Fibroblast of lung (primary cell): ENCODE results near the gene LCLAT1. TPM values are rescaled to one million over a fixed set of nuclear protein-coding genes. Genes with fewer than 3 reads are reported as not detected.
A peak's percentile ranks its signal among the peaks of the same experiment; 100 is the strongest.

ENCODE experiments used
- DNase-seq, 2 donors: peaks; one replicate each; pipeline versions ENCODE4 v3.0.0 to v3.0.0-alpha.2; 2010; ENCODE audit warnings: low read depth in 2 of 2
- H2AFZ ChIP-seq: 2 replicates; pipeline ENCODE4 v1.5.1; 2012; ENCODE audit warnings: low read length, control low read depth, inconsistent platforms
- H3K27ac ChIP-seq: 2 replicates; pipeline ENCODE4 v1.5.1; 2011; ENCODE audit warnings: low read length, control low read depth; ENCODE audit not compliant: insufficient read depth
- H3K27me3 ChIP-seq: 2 replicates; pipeline ENCODE4 v1.5.1; 2011; ENCODE audit warnings: mild to moderate bottlenecking, low read length; ENCODE audit not compliant: control insufficient read depth, insufficient read depth
- H3K36me3 ChIP-seq: 2 replicates; pipeline ENCODE4 v1.5.1; 2011; ENCODE audit warnings: low read length; ENCODE audit not compliant: control insufficient read depth, insufficient read depth
- H3K4me1 ChIP-seq: 2 replicates; pipeline ENCODE4 v1.5.1; 2011; ENCODE audit warnings: low read length; ENCODE audit not compliant: control insufficient read depth, insufficient read depth; ENCODE audit errors: extremely low read depth
- H3K4me2 ChIP-seq: 2 replicates; pipeline ENCODE4 v1.5.1; 2011; ENCODE audit warnings: low read length, control low read depth; ENCODE audit not compliant: insufficient read depth; ENCODE audit errors: extremely low read depth
- H3K4me3 ChIP-seq, 4 experiments: fragments of 200-600 bp in 1 of 4; sonication (generic) in 1 of 4; replicated peaks in 1 of 4; 2 replicates each; pipeline ENCODE4 v1.5.1; 2011 to 2016; ENCODE audit warnings: low read length in 4 of 4, low read depth in 3 of 4, mild to moderate bottlenecking in 3 of 4, control low read depth in 2 of 4, inconsistent platforms in 1 of 4, mixed read lengths in 1 of 4; ENCODE audit not compliant: insufficient read depth in 1 of 4; ENCODE audit errors: control extremely low read depth in 1 of 4
- H3K79me2 ChIP-seq: 2 replicates; pipeline ENCODE4 v1.5.1; 2012; ENCODE audit warnings: mild to moderate bottlenecking, low read length, inconsistent platforms; ENCODE audit not compliant: control insufficient read depth, insufficient read depth
- H3K9ac ChIP-seq: 2 replicates; pipeline ENCODE4 v1.5.1; 2011; ENCODE audit warnings: mild to moderate bottlenecking, low read length, control low read depth; ENCODE audit not compliant: insufficient read depth
- H3K9me3 ChIP-seq: 2 replicates; pipeline ENCODE4 v1.5.1; 2012; ENCODE audit warnings: low read depth, low read length; ENCODE audit not compliant: control insufficient read depth, insufficient read depth
- H4K20me1 ChIP-seq: 2 replicates; pipeline ENCODE4 v1.5.1; 2011; ENCODE audit warnings: low read length; ENCODE audit not compliant: control insufficient read depth, insufficient read depth; ENCODE audit errors: extremely low read depth
- CTCF ChIP-seq, 2 donors: IDR thresholded peaks in 1 of 2; conservative IDR thresholded peaks in 1 of 2; 1 replicate in 1 of 2; 2 replicates in 1 of 2; pipeline ENCODE4 v1.5.1; 2011 to 2012; ENCODE audit warnings: low read length in 2 of 2, control low read depth in 1 of 2, inconsistent platforms in 1 of 2, low read depth in 1 of 2, mild to moderate bottlenecking in 1 of 2
- EZH2 ChIP-seq: IDR thresholded peaks from 2 replicates; pipeline ENCODE4 v1.5.1; 2012; ENCODE audit warnings: low read length, control low read depth, mild to moderate bottlenecking; ENCODE audit errors: missing control alignments
- polyA plus RNA-seq, 2 donors: library from polyadenylated mRNA; depleted of rRNA in 1 of 2; stranded (reverse) in 1 of 2; unstranded in 1 of 2; fragments of >200 nt; gene quantifications; 2 replicates each; pipeline ENCODE4 v1.2.1, GENCODE V29; 2011 to 2012; ENCODE audit warnings: missing spikeins in 1 of 2
- total RNA-seq: library from RNA; depleted of rRNA; stranded (reverse); fragments of >200 nt; gene quantifications from 2 replicates; pipeline ENCODE4 v1.2.1, GENCODE V29; 2014

The LCLAT1 gene
- total and polyA plus RNA-seq, 2 donors (not counting 1 experiment from before 2014, with no cell fraction given): 43.3 to 45.9 TPM

GRCh38 chr2:30424231-30424630, 22.8 kb upstream of the LCLAT1 start:
- Histone ChIP-seq H3K4me2 (no peak overlapping the region), H3K27me3 (no peaks in the 10 kb centered on the region), H3K27ac (no peak overlapping the region), H3K36me3 (no peaks in the 10 kb centered on the region), H3K79me2 (no peaks in the 10 kb centered on the region), H3K9ac (no peak overlapping the region), H3K9me3 (no peaks in the 10 kb centered on the region), H3K4me1 (peaks cover 18% of the 10 kb centered on the region), H4K20me1 (no peaks in the 10 kb centered on the region), H3K4me3 (no peak overlapping the region), H2AFZ (no peak overlapping the region)
- no peak for DNase-seq
- TF ChIP-seq CTCF (conservative IDR thresholded peaks at IDR 0.05 in 1 of 2, IDR thresholded peaks at IDR 0.05 in 1 of 2; ENCODE audit: low read depth in 1 of 2, low read length in 2 of 2) (no peak), EZH2 (no peak)

- no peak for TF ChIP-seq CTCF (conservative IDR thresholded peaks at IDR 0.05 in 1 of 2, IDR thresholded peaks at IDR 0.05 in 1 of 2; ENCODE audit: low read depth in 1 of 2, low read length in 2 of 2)
- TF ChIP-seq EZH2: no peak
- peaks cover 18% of the 10 kb centered on the region for H3K4me1 ChIP-seq
- H3K9ac ChIP-seq: no peak overlapping the region
- no peaks in the 10 kb centered on the region for H3K79me2 ChIP-seq
- H2AFZ ChIP-seq: no peak overlapping the region
- DNase-seq: peak in 1 of 2 donors; percentile 79
- no peak overlapping the region for H3K4me3 ChIP-seq
- no peaks in the 10 kb centered on the region for H3K36me3 ChIP-seq
- no peak overlapping the region for H3K4me2 ChIP-seq
- no peak overlapping the region for H3K27ac ChIP-seq
- H3K9me3 ChIP-seq: no peaks in the 10 kb centered on the region
- H3K27me3 ChIP-seq: no peaks in the 10 kb centered on the region
- no peaks in the 10 kb centered on the region for H4K20me1 ChIP-seq
These were observed 21.7 kb upstream of the LCLAT1 start for GRCh38 chr2:30425326-30425725.

- TF ChIP-seq EZH2 (no peak), CTCF (conservative IDR thresholded peaks at IDR 0.05 in 1 of 2, IDR thresholded peaks at IDR 0.05 in 1 of 2; ENCODE audit: low read depth in 1 of 2, low read length in 2 of 2) (no peak)
- Histone ChIP-seq H3K79me2 (no peaks in the 10 kb centered on the region), H3K9me3 (no peaks in the 10 kb centered on the region), H3K27ac (no peak overlapping the region), H3K27me3 (no peaks in the 10 kb centered on the region), H3K4me3 (no peak overlapping the region), H2AFZ (no peak overlapping the region), H3K9ac (no peak overlapping the region), H3K4me1 (peaks cover 3% of the 10 kb centered on the region), H3K4me2 (no peak overlapping the region), H3K36me3 (no peaks in the 10 kb centered on the region), H4K20me1 (no peaks in the 10 kb centered on the region)
- DNase-seq: no peak
These were observed 19.3 kb upstream of the LCLAT1 start for GRCh38 chr2:30427606-30428347.
